Stimulated activated CD4-positive, alpha-beta T cell treated with anti-CD3 and anti-CD28 coated beads, Interleukin-12 subunit alpha, Interleukin-12 subunit beta, amount 100 ng/mL, for 4 hours (primary cell): Measurements from ENCODE around the gene EPC2.
"Not testable (repeated sequence)": the region's sequence is repeated elsewhere in the genome, so short reads cannot be mapped to it uniquely, and the experiment has no call there.

Experiments used
- DNase-seq: peaks from one replicate; pipeline ENCODE4 v3.0.0-alpha.2; 2020

EPC2 gene

GRCh38 chr2:148730085-148730484 lies 85.5 kb downstream of the EPC2 start:
- no peak for DNase-seq

GRCh38 chr2:148737742-148738141 lies 93.2 kb downstream of the EPC2 start:
- no peak for DNase-seq

GRCh38 chr2:148739454-148740105 lies 95.0 kb downstream of the EPC2 start:
- DNase-seq: no peak

GRCh38 chr2:148742373-148742772 lies 97.8 kb downstream of the EPC2 start:
- no peak for DNase-seq

GRCh38 chr2:148745151-148745851 lies 100.8 kb downstream of the EPC2 start:
- DNase-seq: no peak

GRCh38 chr2:148746973-148747372 lies 102.4 kb downstream of the EPC2 start:
- no peak for DNase-seq

GRCh38 chr2:148751907-148752306 lies 107.4 kb downstream of the EPC2 start:
- DNase-seq: no peak

- no peak for DNase-seq
Measured at GRCh38 chr2:148752977-148753376, 108.4 kb downstream of the EPC2 start.

GRCh38 chr2:148754864-148755263 lies 110.3 kb downstream of the EPC2 start:
- no peak for DNase-seq

- no peak for DNase-seq
Measured at GRCh38 chr2:148756292-148756975, 111.9 kb downstream of the EPC2 start.

GRCh38 chr2:148764815-148765214 lies 120.3 kb downstream of the EPC2 start:
- no peak for DNase-seq

GRCh38 chr2:148770047-148770446 lies 125.5 kb downstream of the EPC2 start:
- DNase-seq: no peak

- no peak for DNase-seq
Measured at GRCh38 chr2:148781544-148781943, 137.0 kb downstream of the EPC2 start.

GRCh38 chr2:148789059-148789458 lies 144.5 kb downstream of the EPC2 start:
- DNase-seq: no peak

- DNase-seq: not testable (repeated sequence)
Measured at GRCh38 chr2:148790172-148790571, 145.6 kb downstream of the EPC2 start.

- no peak for DNase-seq
Measured at GRCh38 chr2:148794558-148794957, 150.0 kb downstream of the EPC2 start.

GRCh38 chr2:148796735-148797512 lies 152.4 kb downstream of the EPC2 start:
- no peak for DNase-seq

GRCh38 chr2:148802448-148803220 lies 158.1 kb downstream of the EPC2 start:
- no peak for DNase-seq

GRCh38 chr2:148810081-148810480 lies 165.5 kb downstream of the EPC2 start:
- DNase-seq: no peak

GRCh38 chr2:148812306-148812705 lies 167.8 kb downstream of the EPC2 start:
- DNase-seq: no peak

GRCh38 chr2:148813603-148814065 lies 169.1 kb downstream of the EPC2 start:
- peak; percentile 47 for DNase-seq

GRCh38 chr2:148814143-148814859 lies 169.8 kb downstream of the EPC2 start:
- DNase-seq: no peak
